GM18511 (cell line): ENCODE results near the gene TFG.

Source experiments
- ATAC-seq: cut with Tn5 transposase; IDR thresholded peaks from one replicate; pipeline ENCODE4 v1.9.1; 2021; ENCODE audit warnings: mild to moderate bottlenecking, moderate library complexity; ENCODE audit not compliant: unreplicated experiment

Gene TFG

DNA sequence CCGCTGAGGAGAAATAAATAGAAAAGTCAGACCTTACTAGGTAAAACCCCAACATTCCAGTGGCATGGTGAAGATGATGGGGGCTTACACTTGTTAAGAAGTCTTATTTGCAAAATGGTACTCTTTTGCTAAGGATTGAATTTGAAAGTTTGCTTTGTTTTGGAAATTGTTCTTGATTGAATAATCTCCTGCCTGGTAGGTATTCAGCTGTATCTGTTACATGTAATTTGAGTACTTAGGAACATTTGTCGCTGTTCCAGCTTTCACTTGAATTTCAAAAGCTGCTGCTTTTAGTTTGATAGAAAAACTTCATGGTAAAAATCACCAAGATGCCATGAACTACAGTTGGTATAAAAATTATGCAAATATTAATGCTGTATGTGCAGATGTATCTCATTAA lies 44.6 kb downstream of the TFG start:
- ATAC-seq, result no peak

GRCh38 chr3:100754563-100755334 lies 45.5 kb downstream of the TFG start:
- ATAC-seq, result no peak

DNA sequence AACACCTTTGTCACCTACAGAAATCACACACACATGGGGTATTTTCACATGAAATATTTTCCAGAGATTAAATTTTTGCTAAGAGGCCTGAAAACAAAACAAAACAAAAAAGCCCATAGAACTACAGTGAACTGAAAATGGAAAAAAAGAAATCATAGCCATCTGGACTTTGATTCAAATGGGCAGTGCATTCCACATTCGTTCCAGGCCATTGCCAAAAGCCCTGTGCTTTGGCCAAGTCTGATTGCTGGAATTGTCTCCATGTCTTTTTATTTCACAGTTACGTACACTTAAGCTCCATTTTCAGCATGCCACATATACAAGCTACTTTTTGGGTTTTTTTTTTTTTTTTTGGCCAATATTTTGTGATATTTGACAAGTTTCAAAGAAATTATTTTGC lies 47.1 kb downstream of the TFG start:
- no peak for ATAC-seq

- ATAC-seq, result no peak
Observed at GRCh38 chr3:100759159-100759558, 49.9 kb downstream of the TFG start.

GRCh38 chr3:100759950-100760349 lies 50.7 kb downstream of the TFG start:
- ATAC-seq, result no peak

DNA sequence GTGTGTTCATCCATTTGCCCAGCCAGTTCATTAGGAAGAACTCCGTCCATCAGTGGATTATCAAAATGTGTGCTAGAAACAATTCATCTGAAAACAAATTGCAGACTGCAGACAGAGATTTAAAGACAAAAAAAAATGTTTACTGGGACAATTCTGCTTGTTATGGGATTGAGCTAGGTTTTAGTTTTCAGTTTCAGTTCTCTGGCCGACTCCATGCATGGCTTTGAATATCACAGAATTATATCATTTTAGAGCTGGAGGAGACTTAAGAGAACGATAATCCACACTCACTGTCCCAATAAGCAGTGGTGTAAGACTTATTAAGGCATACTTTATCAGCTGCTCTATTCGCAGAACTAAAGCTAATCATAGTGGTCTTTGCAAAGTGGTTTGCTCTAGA lies 51.1 kb downstream of the TFG start:
- ATAC-seq, result no peak

DNA sequence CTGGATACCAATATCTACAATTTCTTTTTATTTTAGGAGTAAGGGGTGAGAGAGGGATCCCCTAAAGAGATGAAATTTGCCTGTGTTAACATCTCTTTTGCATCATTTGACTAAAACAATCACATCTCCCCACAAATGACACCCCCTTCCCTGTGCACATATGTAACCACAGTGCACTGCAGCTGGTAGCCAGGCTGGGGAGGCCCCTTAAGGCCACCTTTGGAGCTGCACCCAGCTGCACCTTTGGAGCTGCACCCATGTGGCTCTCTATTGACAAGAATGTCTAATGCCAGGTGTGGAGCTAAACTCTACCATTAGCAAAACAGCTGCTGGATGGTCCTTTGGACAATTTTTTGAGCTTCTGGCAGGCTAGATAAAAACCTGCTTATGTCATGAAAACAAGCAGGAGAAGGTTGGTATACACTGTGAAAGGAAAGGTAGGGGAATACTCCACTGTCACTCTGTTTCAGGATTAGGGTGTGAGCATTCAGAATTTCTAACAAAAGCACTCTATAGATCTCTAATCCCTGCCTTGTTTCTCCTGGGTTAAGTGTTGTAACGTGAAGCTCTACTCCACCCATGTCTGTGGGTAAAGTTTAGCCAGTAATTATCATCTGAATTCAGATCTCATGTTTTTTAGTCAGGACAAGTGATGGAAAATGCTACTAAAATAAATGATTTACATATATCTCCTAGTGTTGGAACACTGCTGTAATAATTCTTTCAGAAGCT lies 52.1 kb downstream of the TFG start:
- ATAC-seq, result peak; percentile 84

DNA sequence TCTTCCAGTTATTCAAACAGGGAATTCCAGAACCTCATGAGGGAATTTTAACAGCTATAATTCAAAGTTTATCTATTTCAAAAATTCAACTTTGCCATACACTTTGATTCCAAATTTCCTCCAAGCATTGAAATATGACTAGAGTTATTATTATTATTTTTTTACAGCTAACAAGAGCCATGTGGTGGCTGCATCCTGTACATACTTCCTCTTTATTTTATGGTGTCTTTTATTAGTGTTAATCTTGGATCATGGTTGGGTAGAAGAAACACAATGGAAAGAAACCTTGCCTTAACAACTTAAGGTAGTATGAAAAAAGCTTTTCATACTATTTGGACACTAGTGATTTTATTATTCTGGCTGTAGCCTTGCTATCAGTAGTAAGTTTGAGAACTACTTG lies 52.7 kb downstream of the TFG start:
- no peak for ATAC-seq

DNA sequence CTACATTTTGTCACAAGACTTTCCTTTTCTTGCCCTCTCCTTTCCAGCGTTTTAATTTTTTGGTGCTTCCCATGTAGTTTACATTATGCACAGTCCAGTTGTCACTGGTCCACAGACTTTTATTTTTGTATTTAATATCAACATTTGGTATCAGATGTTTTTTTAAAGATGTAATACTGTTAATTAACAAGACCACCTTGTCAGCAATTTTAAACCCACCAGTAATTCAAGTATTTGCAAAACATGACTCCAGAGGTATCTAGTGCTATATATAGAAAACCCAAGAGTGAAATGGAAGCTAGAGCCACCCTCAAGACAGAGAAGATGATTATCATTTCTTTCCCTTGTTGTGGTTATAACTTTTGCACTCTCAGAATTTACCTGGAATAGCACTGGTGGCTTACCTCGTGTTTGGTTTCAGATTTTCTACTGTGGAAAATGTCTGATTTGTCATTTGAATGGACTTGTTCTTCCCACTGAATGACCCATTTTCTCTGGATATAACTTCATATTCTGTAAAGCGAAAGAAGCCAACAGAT lies 56.2 kb downstream of the TFG start:
- no peak for ATAC-seq

DNA sequence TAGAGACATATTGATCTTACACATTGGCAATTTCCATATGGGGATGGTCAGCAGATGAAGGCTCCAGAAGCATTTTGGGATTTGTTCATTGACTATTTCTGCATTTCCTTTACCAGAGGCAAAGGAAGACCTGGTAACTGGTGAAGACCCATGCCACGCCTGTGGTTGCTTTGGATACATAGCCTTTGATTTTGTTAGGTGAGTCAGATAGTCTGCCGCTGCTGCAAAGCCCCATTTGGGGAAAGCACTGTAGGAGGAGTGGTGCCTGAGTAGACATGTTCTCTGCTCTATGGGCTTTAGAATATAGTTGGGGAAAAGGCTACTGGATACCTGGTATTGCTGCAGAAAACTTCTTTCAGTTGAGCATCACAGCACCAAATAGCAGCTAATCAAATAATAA lies 56.8 kb downstream of the TFG start:
- no peak for ATAC-seq

GRCh38 chr3:100769693-100770092 lies 60.4 kb downstream of the TFG start:
- no peak for ATAC-seq

- no peak for ATAC-seq
Observed at GRCh38 chr3:100775226-100775625, 65.9 kb downstream of the TFG start.

- ATAC-seq, result no peak
Observed at GRCh38 chr3:100775669-100776068, 66.4 kb downstream of the TFG start.

DNA sequence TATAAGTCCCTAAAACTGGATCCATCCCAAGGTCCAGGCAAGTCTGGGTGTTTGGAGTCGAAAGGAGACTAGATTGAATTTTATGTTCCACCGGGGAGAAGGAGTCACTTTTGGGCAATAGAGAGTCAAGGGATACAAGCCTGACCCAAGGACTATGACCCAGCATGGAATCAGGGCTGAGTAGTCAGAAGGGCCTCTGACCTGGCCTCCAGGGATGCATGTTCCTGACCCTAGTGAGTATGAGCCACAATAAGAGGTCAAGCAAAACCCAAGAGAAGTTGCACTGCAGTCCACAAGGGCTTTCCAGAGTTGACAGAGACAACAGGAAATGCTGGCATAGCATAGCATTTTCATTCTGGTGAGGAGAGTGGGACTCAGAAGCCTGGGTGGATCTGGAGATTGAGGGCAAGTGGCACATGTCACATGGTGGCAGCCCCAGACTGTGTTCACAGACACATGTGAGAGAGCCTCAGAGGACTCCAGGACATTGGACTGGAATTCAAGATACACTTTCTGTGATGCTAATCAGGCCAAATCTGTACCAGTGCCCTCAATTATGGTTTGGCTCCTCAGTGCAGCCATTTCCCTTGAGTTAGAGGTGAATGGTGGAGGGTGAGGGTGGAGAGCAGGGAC lies 66.9 kb downstream of the TFG start:
- ATAC-seq, result no peak

DNA sequence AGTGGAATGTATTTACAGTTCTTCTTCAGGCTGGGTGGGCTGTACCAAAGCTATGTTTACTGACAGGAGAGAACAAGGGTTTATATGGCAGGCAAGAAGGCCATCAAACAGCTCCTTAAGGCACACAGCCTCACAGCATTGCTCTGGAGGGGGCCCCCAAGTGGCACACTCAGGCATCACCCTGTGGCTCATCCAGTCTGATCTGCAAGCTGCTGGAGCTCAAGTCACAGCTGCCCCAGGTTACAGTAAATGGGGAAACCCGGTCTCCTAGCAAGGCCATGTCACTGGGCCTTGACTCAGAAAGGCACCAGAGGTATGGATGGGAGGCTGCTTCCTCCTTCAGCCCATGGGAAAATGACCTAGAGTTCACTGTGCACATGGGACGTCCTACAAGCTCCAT lies 67.5 kb downstream of the TFG start:
- ATAC-seq, result no peak

- no peak for ATAC-seq
Observed at GRCh38 chr3:100777271-100777670, 68.0 kb downstream of the TFG start.

DNA sequence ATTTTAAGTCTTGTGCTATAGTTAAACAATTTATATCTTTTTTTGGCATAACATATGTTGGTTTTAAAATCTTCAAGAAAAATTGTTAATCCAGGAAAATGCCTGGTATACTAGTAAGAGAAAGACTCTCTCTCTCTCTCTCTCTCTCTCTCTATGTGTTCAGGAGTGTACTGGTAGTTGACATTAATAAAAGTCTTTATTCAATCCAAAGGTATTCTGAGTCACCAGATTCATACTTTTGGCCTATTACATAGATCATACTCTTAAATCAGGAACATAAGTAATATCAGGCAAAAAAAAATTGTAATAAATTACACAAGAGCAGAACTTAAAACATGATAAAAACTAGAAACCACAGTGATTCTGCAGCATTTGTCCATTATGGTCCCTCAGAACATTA lies 70.2 kb downstream of the TFG start:
- no peak for ATAC-seq

DNA sequence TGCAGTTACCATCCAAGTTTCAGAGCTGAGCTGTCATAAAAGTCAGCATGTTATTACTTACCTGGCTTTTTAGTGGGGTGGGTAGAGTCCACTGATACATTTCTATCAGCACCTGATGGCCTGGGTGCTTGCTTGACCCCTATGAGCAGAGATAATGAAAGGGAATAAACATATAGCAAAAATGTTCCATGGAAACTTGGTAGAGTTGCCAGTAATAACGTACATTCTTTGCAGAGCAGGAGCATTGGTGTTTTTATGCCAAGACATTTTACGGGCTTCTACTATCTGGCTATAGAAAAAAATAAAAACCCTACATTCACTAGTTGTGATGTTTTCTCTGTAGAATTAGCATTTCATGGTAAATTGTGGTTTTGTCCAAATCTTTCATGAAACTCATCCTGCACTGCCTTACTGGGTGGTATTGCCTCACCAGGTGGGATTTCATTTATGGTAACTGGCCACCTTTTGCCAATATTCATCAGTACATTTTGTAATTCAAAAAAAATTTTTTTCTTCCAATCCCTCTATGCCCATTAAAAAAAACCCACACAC lies 70.9 kb downstream of the TFG start:
- no peak for ATAC-seq

GRCh38 chr3:100781301-100781700 lies 72.0 kb downstream of the TFG start:
- no peak for ATAC-seq

DNA sequence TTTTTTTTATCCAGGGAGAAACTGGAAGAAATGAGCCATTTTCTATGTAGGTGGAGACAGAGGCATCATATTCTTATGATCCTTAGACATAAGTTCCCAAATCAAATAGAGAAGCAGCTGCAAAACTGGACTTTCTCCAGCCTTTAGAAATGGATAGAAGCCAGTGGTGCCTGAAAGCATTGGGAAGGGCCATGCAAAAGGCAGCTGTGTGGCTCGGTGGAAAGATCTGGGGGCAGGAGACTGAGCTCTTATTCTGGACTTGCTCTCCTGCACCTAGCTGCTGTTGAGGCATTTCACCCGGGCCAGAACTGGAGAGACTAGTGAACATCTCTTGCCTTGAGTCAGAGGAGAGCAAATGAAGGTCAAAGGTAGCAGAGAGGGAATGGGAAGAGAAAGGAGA lies 73.1 kb downstream of the TFG start:
- ATAC-seq, result no peak

DNA sequence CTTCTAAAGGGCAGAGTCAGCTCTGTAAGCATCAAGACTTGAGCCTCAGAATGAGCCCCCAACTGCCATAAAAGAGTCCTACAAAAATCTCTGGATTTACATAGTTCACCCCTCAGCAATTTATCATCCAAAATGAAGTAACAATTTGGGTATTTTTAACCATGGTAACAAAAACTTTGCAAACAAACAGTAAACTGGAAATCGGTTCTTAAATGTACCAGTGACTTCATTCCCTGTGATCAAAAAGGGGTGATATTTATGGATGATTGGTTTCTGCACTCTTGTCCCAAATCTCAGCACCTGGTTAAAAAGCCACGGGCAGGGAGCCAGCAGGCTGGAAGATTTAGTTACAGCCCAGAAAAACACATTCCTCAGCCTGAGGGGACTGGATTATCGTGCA lies 73.6 kb downstream of the TFG start:
- no peak for ATAC-seq

DNA sequence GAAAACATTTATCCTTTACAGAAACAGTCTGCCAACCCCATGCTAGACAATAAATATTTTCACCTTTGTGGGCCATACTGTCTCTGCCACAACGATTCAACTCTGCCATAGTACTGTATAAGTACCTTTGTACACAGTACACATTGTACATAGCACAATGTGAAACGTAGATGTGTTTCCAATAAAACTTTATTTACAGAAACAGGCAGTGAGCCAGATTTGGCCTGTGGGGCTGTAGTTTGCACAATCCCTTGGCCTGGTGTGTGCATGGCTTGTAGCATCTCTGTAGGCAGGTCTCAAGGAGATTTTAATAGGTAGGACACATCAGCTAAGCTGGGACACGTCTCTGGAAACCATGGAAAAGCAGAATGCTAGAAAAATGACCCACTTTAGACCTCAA lies 74.3 kb downstream of the TFG start:
- no peak for ATAC-seq
